ENCODE results near the gene CSNK2B. TPM values are rescaled to one million over a fixed set of nuclear protein-coding genes. Genes with fewer than 3 reads are reported as not detected.

CSNK2B gene
- total and polyA plus RNA-seq, 9 of the 15 experiments (the other 6 are each of a cell fraction or from before 2014, with no cell fraction given): 120 to 1,126 (median 529) TPM

DNA sequence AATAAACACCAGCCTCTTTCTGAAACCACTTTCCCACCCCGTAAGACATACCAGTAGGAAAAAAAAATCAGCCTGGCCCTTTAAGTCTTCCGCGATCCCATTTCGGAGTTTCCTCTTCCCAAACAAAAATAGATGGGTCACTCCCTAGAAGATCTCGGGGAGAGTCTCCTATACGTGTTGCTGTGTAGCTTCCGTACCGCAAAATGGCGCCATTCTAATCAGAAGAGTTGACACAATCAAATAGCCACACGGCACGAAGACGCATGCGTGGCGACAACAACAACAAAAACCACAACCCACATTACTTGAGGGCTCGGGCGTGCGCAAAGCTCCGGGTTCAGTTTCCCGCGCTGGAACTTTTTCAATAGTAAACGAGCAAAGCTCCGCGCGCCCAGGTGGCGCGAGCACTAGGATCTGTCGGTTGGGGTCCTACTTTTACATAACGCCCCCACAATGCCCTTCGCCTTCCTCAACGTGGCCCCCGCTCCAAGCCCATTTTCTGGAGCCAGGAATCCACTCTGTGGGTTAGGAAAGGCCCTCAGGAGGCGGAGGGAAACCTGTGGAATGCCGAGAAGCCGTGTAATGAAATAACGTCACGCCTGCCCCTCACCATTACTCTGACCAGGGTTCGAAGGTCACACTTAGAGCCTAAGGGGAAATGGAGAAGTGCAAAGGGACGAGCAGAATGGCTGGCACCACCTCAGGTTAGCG, 935 bp upstream of the CSNK2B start, which contains the start of gene GPANK1 (continued):
- peak; percentile 69 to 76; a peak in 1 of 4 replicates for TF ChIP-seq TEAD1 (CRISPR knock-in tag; IDR thresholded peaks at IDR 0.05)
- no peak for TF ChIP-seq MIER1 (IDR thresholded peaks at IDR 0.05; ENCODE audit: low read depth)
- peak; percentile 26; the same call in 1 of the 2 replicates for TF ChIP-seq ZEB2 (IDR thresholded peaks at IDR 0.05)
- TF ChIP-seq SREBF2 (CRISPR knock-in tag; IDR thresholded peaks at IDR 0.05): 0 out of 2 replicates have a peak, but pooled peaks have one; percentile 92
- TF ChIP-seq PCBP1 (IDR thresholded peaks at IDR 0.05; ENCODE audit: low read depth, low read length, poor library complexity, severe bottlenecking): no peak
- no peak for TF ChIP-seq GABPA (tag; conservative IDR thresholded peaks at IDR 0.05; ENCODE audit: low read depth)
- TF ChIP-seq MAZ (CRISPR knock-in tag; conservative IDR thresholded peaks at IDR 0.05 in 1 of 2, IDR thresholded peaks at IDR 0.05 in 1 of 2): peak in 1 of 2 experiments; percentile 79; a peak in 3 of 4 replicates
- no peak; the same call in 1 of the 2 replicates for TF ChIP-seq TAL1 (IDR thresholded peaks at IDR 0.05)
- peak; percentile 63 for TF ChIP-seq RUNX1 (IDR thresholded peaks at IDR 0.05; ENCODE audit: low read depth)
- TF ChIP-seq, protein P1, sequence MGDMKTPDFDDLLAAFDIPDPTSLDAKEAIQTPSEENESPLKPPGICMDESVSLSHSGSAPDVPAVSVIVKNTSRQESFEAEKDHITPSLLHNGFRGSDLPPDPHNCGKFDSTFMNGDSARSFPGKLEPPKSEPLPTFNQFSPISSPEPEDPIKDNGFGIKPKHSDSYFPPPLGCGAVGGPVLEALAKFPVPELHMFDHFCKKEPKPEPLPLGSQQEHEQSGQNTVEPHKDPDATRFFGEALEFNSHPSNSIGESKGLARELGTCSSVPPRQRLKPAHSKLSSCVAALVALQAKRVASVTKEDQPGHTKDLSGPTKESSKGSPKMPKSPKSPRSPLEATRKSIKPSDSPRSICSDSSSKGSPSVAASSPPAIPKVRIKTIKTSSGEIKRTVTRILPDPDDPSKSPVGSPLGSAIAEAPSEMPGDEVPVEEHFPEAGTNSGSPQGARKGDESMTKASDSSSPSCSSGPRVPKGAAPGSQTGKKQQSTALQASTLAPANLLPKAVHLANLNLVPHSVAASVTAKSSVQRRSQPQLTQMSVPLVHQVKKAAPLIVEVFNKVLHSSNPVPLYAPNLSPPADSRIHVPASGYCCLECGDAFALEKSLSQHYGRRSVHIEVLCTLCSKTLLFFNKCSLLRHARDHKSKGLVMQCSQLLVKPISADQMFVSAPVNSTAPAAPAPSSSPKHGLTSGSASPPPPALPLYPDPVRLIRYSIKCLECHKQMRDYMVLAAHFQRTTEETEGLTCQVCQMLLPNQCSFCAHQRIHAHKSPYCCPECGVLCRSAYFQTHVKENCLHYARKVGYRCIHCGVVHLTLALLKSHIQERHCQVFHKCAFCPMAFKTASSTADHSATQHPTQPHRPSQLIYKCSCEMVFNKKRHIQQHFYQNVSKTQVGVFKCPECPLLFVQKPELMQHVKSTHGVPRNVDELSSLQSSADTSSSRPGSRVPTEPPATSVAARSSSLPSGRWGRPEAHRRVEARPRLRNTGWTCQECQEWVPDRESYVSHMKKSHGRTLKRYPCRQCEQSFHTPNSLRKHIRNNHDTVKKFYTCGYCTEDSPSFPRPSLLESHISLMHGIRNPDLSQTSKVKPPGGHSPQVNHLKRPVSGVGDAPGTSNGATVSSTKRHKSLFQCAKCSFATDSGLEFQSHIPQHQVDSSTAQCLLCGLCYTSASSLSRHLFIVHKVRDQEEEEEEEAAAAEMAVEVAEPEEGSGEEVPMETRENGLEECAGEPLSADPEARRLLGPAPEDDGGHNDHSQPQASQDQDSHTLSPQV (IDR thresholded peaks at IDR 0.05): no peak
- peak; percentile 96 for TF ChIP-seq TCF7L2 (IDR thresholded peaks at IDR 0.05; ENCODE audit: low read depth, low read length)
- peak; percentile 91; the same call in 1 of the 2 replicates for TF ChIP-seq SUPT5H (IDR thresholded peaks at IDR 0.05)
- TF ChIP-seq STAT5A (IDR thresholded peaks at IDR 0.05; ENCODE audit: borderline replicate concordance, low read length): no peak; the same call in 1 of the 2 replicates
- TF ChIP-seq NR4A1 (CRISPR knock-in tag; IDR thresholded peaks at IDR 0.05): peak; percentile 28; the same call in 1 of the 2 replicates
- peak; percentile 67; the same call in 1 of the 2 replicates for TF ChIP-seq NR4A1 (tag; IDR thresholded peaks at IDR 0.05)
- TF ChIP-seq SLC30A9 (CRISPR knock-in tag; IDR thresholded peaks at IDR 0.05): no peak
- peak; percentile 65; the same call in 1 of the 2 replicates for TF ChIP-seq MECOM (CRISPR knock-in tag; IDR thresholded peaks at IDR 0.05)
- TF ChIP-seq HEY1 (CRISPR knock-in tag; IDR thresholded peaks at IDR 0.05; ENCODE audit: borderline replicate concordance): no peak
- TF ChIP-seq RFX5 (IDR thresholded peaks at IDR 0.05; ENCODE audit: low read depth, low read length): no peak
- TF ChIP-seq NR2F6 (CRISPR knock-in tag; IDR thresholded peaks at IDR 0.05): no peak; the same call in 1 of the 2 replicates
- peak in 1 of 2 experiments; percentile 6; a peak in 1 of 4 replicates for TF ChIP-seq HDAC1 (IDR thresholded peaks at IDR 0.05)
- TF ChIP-seq, protein P2, sequence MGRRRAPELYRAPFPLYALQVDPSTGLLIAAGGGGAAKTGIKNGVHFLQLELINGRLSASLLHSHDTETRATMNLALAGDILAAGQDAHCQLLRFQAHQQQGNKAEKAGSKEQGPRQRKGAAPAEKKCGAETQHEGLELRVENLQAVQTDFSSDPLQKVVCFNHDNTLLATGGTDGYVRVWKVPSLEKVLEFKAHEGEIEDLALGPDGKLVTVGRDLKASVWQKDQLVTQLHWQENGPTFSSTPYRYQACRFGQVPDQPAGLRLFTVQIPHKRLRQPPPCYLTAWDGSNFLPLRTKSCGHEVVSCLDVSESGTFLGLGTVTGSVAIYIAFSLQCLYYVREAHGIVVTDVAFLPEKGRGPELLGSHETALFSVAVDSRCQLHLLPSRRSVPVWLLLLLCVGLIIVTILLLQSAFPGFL (CRISPR knock-in tag; IDR thresholded peaks at IDR 0.05): peak; percentile 99
- peak; percentile 48 for TF ChIP-seq TCF3 (CRISPR knock-in tag; IDR thresholded peaks at IDR 0.05)
- TF ChIP-seq SPI1 (IDR thresholded peaks at IDR 0.05; ENCODE audit: borderline replicate concordance, low read depth, low read length): peak; percentile 96
- TF ChIP-seq EP300 (IDR thresholded peaks at IDR 0.05; ENCODE audit: low read length): peak; percentile 61
